Astrocyte of the spinal cord (primary cell): ENCODE measurements around the gene TAS2R3.

Source experiments
- DNase-seq: peaks from one replicate; pipeline ENCODE4 v3.0.0; 2011; ENCODE audit warnings: low read depth, low spot score
- H3K4me3 ChIP-seq: 2 replicates; pipeline ENCODE4 v1.5.1; 2011; ENCODE audit warnings: low read depth, mild to moderate bottlenecking, low read length, moderate library complexity
- in situ Hi-C: cut with HindIII; loops from 2 replicates; pipeline ENCODE4 v1.10.0; 2017; ENCODE audit warnings: low sequenced_read_pairs
- TF ChIP-seq, protein P1 (sequence below): IDR thresholded peaks from 2 replicates; pipeline ENCODE4 v1.5.1; 2012; ENCODE audit warnings: low read depth, mild to moderate bottlenecking, low read length, inconsistent platforms

The TAS2R3 gene

DNA sequence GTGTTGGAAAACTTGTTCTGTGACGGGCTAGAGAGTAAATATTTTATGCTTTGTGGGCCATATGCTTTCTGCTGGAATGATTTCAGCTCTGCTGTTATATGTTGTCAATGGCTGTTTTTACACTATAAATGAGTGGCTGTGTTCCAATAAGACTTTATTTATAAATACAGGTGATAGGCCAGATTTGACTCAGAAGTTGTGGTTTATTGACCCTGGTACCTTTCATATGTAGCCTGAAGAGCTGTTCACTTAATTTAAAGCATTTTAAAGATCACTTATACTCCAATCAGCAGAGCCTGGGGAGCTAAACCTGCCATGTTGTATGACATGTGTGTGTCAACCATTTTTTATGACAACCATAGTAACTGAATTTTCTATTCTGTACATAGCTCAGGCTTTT is 34.9 kb upstream of the TAS2R3 start:
- TF ChIP-seq, protein P1, sequence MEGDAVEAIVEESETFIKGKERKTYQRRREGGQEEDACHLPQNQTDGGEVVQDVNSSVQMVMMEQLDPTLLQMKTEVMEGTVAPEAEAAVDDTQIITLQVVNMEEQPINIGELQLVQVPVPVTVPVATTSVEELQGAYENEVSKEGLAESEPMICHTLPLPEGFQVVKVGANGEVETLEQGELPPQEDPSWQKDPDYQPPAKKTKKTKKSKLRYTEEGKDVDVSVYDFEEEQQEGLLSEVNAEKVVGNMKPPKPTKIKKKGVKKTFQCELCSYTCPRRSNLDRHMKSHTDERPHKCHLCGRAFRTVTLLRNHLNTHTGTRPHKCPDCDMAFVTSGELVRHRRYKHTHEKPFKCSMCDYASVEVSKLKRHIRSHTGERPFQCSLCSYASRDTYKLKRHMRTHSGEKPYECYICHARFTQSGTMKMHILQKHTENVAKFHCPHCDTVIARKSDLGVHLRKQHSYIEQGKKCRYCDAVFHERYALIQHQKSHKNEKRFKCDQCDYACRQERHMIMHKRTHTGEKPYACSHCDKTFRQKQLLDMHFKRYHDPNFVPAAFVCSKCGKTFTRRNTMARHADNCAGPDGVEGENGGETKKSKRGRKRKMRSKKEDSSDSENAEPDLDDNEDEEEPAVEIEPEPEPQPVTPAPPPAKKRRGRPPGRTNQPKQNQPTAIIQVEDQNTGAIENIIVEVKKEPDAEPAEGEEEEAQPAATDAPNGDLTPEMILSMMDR: no peak
- in situ Hi-C loops: no loop called here
- DNase-seq: no peak
- H3K4me3 ChIP-seq: no peak overlapping the region

- TF ChIP-seq, protein P1: no peak
- DNase-seq: no peak
- H3K4me3 ChIP-seq: no peak overlapping the region
- in situ Hi-C loops: no loop called here
These were observed 32.3 kb upstream of the TAS2R3 start for GRCh38 chr7:141731476-141732149.

DNA sequence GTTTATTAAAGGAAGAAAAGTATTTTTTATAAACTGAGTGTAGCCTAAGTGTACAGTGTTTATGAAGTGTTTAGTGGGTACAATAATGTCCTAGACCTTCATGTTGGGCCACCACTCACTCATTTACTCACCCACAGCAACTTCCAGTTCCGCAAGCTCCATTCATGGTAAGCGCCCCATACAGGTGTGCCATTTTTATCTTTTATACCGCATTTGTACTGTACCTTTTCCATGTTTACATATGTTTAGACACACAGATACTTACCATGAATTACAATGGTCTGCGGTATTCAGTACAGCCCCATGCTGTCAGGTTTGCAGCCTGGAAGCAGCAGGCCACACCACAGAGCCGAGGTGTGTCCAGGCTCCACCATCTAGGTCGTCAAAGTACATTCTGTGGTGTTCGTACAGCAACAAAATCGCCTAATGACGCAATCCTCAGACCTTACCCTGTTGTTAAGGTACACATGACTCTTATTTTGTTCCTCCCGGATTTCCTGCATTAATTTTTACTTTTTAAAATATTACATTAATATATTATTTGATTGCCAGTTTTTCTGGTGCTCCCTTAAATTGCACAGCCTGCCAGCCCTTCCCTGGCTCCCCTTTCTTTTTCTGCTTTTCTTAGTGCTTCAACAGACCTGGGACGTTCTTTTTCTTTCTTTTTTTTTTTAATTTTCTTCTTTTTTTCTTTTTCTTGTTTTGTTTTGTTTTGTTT is 26.6 kb upstream of the TAS2R3 start:
- H3K4me3 ChIP-seq: peak overlapping the region; percentile 97
- in situ Hi-C loops: no loop called here
- TF ChIP-seq, protein P1: no peak
- DNase-seq: no peak

DNA sequence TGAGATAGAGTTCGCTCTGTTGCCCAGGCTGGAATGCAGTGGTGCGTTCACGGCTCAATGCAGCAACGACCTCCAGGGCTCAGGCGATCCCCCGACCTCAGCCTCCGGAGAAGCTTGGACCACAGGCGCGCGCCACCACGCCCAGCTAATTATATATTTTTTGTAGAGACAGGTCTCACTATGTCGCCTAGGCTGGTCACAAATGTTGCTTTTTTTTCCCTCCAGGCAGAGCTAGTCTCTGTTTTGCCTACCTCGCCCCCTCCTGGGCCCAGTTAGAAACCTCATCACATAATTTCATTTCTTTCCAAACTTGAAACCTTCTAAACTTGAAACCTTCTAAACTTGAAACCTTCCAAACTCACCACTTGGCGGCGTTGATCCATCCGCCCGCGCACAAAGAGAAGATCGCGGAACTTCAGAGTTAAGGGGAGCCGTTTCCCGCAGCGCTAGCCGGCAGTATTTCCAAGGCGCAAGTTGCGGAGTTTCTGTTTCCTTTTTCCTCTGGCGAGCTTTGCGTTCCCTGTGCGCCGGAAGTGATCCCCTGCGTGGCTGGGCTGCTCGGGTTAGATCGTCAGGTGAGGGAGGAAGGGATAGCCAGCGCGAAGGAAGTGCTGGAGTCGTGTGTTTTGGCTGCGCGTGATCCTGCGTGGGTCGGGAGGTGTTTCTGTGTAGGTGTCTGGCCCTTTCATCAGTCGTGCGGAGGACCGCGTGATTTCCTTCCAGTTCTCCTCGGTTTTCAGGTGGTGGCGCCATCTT is 25.9 kb upstream of the TAS2R3 start, which contains the start of gene SSBP1:
TSS of gene SSBP1 (plus strand) at position 523 of the 756 bp plus-strand sequence. CDS start 809 bp downstream, outside the sequence.
- peak within 1 kb of the TSS; percentile 97 for H3K4me3 ChIP-seq
- peak; percentile 98 for DNase-seq

GRCh38 chr7:141738592-141739013 is 25.3 kb upstream of the TAS2R3 start:
- TF ChIP-seq, protein P1: peak; percentile 16
- in situ Hi-C loops: no loop called here
- no peak for DNase-seq
- H3K4me3 ChIP-seq: peak overlapping the region; percentile 97

More for the DNA sequence above, 25.9 kb upstream of the TAS2R3 start, which contains the start of gene SSBP1:
- in situ Hi-C loops: no loop called here
- TF ChIP-seq, protein P1: peak; percentile 90

- DNase-seq: no peak
- TF ChIP-seq, protein P1: no peak
- in situ Hi-C loops: no loop called here
- peak overlapping the region; percentile 97 for H3K4me3 ChIP-seq
These were observed 24.6 kb upstream of the TAS2R3 start for GRCh38 chr7:141739250-141739649.
